Peyer's patch (tissue), 4 donors: ENCODE data around the gene GFOD1. TPM values are rescaled to one million over a fixed set of nuclear protein-coding genes. Genes with fewer than 3 reads are reported as not detected.

Experiments
- DNase-seq, 3 donors: peaks; one replicate each; pipeline ENCODE4 v3.0.0-alpha.2; 2017 to 2019
- H3K27ac ChIP-seq, 4 donors: fragments of 200-600 bp; sonication (generic); one replicate each; pipeline ENCODE4 v1.5.1; 2016 to 2019
- H3K27me3 ChIP-seq, 2 donors: fragments of 200-600 bp; sonication (generic); one replicate each; pipeline ENCODE4 v1.5.1; 2019
- H3K36me3 ChIP-seq, 3 donors: fragments of 200-600 bp; sonication (generic); one replicate each; pipeline ENCODE4 v1.5.1; 2016 to 2019
- H3K4me1 ChIP-seq, 4 donors: fragments of 200-600 bp; sonication (generic); one replicate each; pipeline ENCODE4 v1.5.1; 2016 to 2019
- H3K4me3 ChIP-seq, 4 donors: fragments of 200-600 bp; sonication (generic); 1 replicate in 3 of 4; 2 replicates in 1 of 4; pipeline ENCODE4 v1.5.1; 2016 to 2019; ENCODE audit warnings: mild to moderate bottlenecking in 1 of 4
- H3K9me3 ChIP-seq, 4 donors: fragments of 200-600 bp; sonication (generic); one replicate each; pipeline ENCODE4 v1.5.1; 2016 to 2019; ENCODE audit warnings: mild to moderate bottlenecking in 1 of 4
- POLR2A ChIP-seq, 2 donors: fragments of 450-650 bp; IDR thresholded peaks; one replicate each; pipeline ENCODE4 v1.5.1; 2017; ENCODE audit warnings: antibody characterized with exemption in 2 of 2, mild to moderate bottlenecking in 2 of 2, moderate library complexity in 2 of 2
- total RNA-seq, 4 donors: library from RNA; depleted of rRNA; stranded (reverse); fragments of >200 nt; gene quantifications; one replicate each; pipeline ENCODE4 v1.1.0, GENCODE V29; 2016
- TF ChIP-seq, protein P1 (sequence below), 6 experiments: fragments of 450-650 bp in 4 of 6; fragments of 200-600 bp in 2 of 6; sonication (generic) in 1 of 6; IDR thresholded peaks; one replicate each; pipeline ENCODE4 v1.5.1; 2017 to 2019; ENCODE audit warnings: antibody characterized with exemption in 6 of 6, mild to moderate bottlenecking in 3 of 6, moderate library complexity in 1 of 6

Gene GFOD1
- total RNA-seq, 4 donors from 2014 or later: 10.7 to 24.2 (median 17.6) TPM

DNA sequence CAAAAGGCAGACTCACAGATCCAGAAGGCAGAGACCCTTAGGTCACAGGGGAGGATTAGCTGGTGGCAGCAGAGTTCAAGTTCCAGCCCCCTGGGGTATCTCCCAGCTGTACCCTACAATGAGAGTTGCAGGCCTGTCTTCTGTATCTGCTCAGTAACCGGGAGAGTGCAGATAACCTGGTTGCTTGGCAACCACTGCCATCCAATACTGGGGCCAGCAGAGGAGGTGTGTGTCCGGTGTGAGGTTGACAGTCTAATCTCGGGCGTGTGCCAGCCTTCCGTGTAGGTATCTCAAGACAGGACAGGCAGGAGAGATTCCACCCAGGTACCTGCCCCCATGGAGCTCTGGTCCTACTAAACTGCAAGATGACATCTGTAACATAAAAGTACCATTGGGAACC, 102.4 kb downstream of the GFOD1 start:
- Histone ChIP-seq H3K4me1 (peaks cover 0 to 30% (median 3%) of the 10 kb centered on the region in 4 donors), H3K27me3 (no peaks in the 10 kb centered on the region), H3K36me3 (no peaks in the 10 kb centered on the region), H3K27ac (no peak overlapping the region), H3K9me3 (no peaks in the 10 kb centered on the region), H3K4me3 (no peak overlapping the region)
- TF ChIP-seq, protein P1, sequence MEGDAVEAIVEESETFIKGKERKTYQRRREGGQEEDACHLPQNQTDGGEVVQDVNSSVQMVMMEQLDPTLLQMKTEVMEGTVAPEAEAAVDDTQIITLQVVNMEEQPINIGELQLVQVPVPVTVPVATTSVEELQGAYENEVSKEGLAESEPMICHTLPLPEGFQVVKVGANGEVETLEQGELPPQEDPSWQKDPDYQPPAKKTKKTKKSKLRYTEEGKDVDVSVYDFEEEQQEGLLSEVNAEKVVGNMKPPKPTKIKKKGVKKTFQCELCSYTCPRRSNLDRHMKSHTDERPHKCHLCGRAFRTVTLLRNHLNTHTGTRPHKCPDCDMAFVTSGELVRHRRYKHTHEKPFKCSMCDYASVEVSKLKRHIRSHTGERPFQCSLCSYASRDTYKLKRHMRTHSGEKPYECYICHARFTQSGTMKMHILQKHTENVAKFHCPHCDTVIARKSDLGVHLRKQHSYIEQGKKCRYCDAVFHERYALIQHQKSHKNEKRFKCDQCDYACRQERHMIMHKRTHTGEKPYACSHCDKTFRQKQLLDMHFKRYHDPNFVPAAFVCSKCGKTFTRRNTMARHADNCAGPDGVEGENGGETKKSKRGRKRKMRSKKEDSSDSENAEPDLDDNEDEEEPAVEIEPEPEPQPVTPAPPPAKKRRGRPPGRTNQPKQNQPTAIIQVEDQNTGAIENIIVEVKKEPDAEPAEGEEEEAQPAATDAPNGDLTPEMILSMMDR (IDR thresholded peaks at IDR 0.05): no peak
- TF ChIP-seq POLR2A (IDR thresholded peaks at IDR 0.05): no peak
- DNase-seq: no peak

- TF ChIP-seq, protein P1 (IDR thresholded peaks at IDR 0.05): no peak
- TF ChIP-seq POLR2A (IDR thresholded peaks at IDR 0.05): no peak
- Histone ChIP-seq H3K36me3 (no peaks in the 10 kb centered on the region), H3K27ac (no peak overlapping the region), H3K4me1 (peaks cover 0 to 30% (median 3%) of the 10 kb centered on the region in 4 donors), H3K27me3 (no peaks in the 10 kb centered on the region), H3K9me3 (no peaks in the 10 kb centered on the region), H3K4me3 (no peak overlapping the region)
- DNase-seq: no peak
These were observed 102.9 kb downstream of the GFOD1 start for GRCh38 chr6:13384506-13384905.

DNA sequence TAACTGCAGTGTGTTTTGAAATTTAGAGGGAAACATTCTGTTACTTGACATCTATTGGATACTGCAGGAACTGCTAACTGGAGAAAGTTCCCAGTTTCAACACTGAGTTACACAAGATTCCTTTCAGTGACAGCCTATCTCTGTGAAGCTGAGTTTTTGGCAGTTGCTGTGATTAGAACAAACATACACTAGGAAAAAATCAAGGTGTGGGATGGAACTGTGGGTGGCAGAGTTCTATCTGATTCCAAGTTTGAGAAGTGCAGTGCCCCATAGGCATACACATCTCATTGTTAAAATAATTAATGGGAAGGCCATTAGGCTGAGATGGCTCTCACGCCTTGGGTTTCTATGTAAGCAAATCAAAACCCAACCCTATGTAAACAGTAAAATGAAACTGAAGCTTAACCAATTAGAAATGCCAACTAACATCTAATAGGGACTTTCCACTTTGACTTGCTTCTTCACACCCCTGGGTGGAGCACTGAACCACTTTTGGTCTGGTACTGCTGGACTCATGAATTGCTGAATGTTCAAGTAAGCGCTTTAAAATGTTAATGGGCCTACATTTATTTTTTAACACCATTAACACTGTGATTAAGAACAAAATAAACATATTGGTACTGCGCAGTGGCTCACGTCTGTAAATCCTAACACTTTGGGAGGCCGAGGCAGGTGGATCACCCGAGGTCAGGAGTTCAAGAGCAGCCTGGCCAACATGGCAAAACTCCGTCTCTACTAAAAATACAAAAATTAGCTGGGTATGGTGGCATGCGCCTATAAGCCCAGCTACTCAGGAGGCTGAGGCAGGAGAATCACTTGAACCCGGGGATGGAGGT, 103.9 kb downstream of the GFOD1 start:
- peak overlapping the region; percentile 20 to 59 (median 33) for H3K27ac ChIP-seq
- no peak overlapping the region for H3K4me3 ChIP-seq
- peak in 1 of 3 donors; percentile 70 for DNase-seq
- TF ChIP-seq POLR2A (IDR thresholded peaks at IDR 0.05): no peak
- TF ChIP-seq, protein P1 (IDR thresholded peaks at IDR 0.05): peak in 5 of 6 experiments; percentile 6 to 49 (median 37)
- peaks cover 0 to 35% (median 7%) of the 10 kb centered on the region in 4 donors for H3K4me1 ChIP-seq
- H3K27me3 ChIP-seq: no peaks in the 10 kb centered on the region
- no peaks in the 10 kb centered on the region for H3K9me3 ChIP-seq
- no peaks in the 10 kb centered on the region for H3K36me3 ChIP-seq

- Histone ChIP-seq H3K4me1 (peaks cover 0 to 35% (median 8%) of the 10 kb centered on the region in 4 donors), H3K27ac (no peak overlapping the region), H3K4me3 (no peak overlapping the region), H3K9me3 (no peaks in the 10 kb centered on the region), H3K27me3 (no peaks in the 10 kb centered on the region), H3K36me3 (no peaks in the 10 kb centered on the region)
- no peak for TF ChIP-seq POLR2A (IDR thresholded peaks at IDR 0.05)
- TF ChIP-seq, protein P1 (IDR thresholded peaks at IDR 0.05): no peak
- no peak for DNase-seq
These were observed 106.6 kb downstream of the GFOD1 start for GRCh38 chr6:13380761-13381160.

DNA sequence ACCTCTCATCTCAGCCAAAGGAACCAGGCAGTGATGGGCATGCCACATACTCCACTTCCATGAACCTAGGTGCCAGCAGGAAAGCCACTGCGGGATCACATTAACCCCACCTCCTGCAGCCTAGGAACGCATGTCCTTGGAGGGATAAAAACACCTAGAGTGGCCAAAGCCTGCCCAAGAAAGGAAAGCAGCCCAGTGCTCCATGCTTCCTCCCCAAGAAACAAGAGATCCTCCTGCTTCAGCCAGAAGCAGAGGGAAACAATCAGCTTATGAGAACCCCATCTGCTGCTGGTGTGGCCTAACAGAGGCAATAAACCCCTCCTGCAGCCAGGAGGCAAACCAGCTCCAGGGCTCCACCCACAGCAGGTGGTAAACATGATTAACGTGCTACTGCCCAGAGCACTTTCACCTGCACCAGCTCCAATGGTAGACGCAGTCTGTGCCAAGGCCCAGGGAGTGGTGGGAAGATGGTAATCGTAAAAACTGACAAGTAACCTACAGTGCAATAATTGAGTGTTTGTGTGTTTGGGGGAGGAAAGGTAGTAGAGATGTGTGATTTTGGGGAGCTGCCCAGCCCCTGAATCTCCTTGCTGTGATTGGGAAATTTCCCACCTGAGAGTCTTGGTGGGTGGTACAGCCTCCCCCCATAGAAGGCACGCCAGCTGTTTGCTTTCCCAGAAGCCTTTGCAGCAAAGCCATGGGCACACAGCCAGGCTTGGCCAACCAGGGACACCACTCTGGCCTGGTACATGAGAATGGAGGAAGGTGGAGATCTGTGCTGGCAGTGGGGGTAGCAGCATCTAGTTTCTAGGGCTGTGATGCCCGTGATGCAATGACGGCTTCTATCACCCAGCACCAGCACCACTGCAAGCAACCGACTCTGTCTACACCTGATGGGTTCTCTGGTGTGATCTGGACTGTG, 108.5 kb downstream of the GFOD1 start:
- Histone ChIP-seq H3K27ac (peak overlapping the region in 2 of 4 donors; percentile 15 to 67), H3K9me3 (no peaks in the 10 kb centered on the region), H3K36me3 (no peaks in the 10 kb centered on the region), H3K4me3 (no peak overlapping the region), H3K4me1 (peaks cover 0 to 33% (median 7%) of the 10 kb centered on the region in 4 donors), H3K27me3 (no peaks in the 10 kb centered on the region)
- DNase-seq: peak in 2 of 3 donors; percentile 81 to 87
- TF ChIP-seq, protein P1 (IDR thresholded peaks at IDR 0.05): peak in 3 of 6 experiments; percentile 48 to 60 (median 50)
- TF ChIP-seq POLR2A (IDR thresholded peaks at IDR 0.05): peak in 1 of 2 donors; percentile 10
